AG04450 (cell line): ENCODE measurements around the gene C20orf204. TPM values are rescaled to one million over a fixed set of nuclear protein-coding genes. Genes with fewer than 3 reads are reported as not detected.

Experiments used
- CTCF ChIA-PET: fragments of 300-600, 350-600 bp; formaldehyde crosslinking; extraction: SDS; loops from one replicate; lab custom pipeline; 2022; ENCODE audit warnings: antibody characterized with exemption, inconsistent platforms; lab: Charles Lee
- POLR2A ChIA-PET: fragments of 350-600 bp; formaldehyde crosslinking; extraction: SDS; loops from one replicate; lab custom pipeline; 2021; ENCODE audit warnings: antibody characterized with exemption, inconsistent platforms; lab: Yijun Ruan, JAX
- DNase-seq: peaks from one replicate; pipeline ENCODE4 v3.0.0-alpha.2; 2011; ENCODE audit warnings: low read depth, low spot score
- H3K27ac ChIP-seq: one replicate; pipeline ENCODE4 v1.5.1; 2012; ENCODE audit warnings: low read depth, low read length, control low read depth
- H3K27me3 ChIP-seq: one replicate; pipeline ENCODE4 v1.6.0; 2012; ENCODE audit warnings: low read length; ENCODE audit not compliant: control insufficient read depth, insufficient read depth
- H3K4me3 ChIP-seq: 2 replicates; pipeline ENCODE4 v1.5.1; 2011; ENCODE audit warnings: mild to moderate bottlenecking, low read depth, low read length, control low read depth
- H3K9me3 ChIP-seq: 2 replicates; pipeline ENCODE4 v1.5.1; 2012; ENCODE audit warnings: low read length; ENCODE audit not compliant: control insufficient read depth, insufficient read depth
- polyA plus RNA-seq: library from polyadenylated mRNA; depleted of rRNA; stranded (reverse); fragments of >200 nt; gene quantifications from 2 replicates; pipeline ENCODE4 v1.2.3, GENCODE V29; 2011
- TF ChIP-seq, protein P1 (sequence below): IDR thresholded peaks from 2 replicates; pipeline ENCODE4 v1.5.1; 2011; ENCODE audit warnings: low read depth, low read length, control low read depth, inconsistent platforms

Gene C20orf204
- polyA plus RNA-seq, 1 experiment = 0.01 TPM

DNA sequence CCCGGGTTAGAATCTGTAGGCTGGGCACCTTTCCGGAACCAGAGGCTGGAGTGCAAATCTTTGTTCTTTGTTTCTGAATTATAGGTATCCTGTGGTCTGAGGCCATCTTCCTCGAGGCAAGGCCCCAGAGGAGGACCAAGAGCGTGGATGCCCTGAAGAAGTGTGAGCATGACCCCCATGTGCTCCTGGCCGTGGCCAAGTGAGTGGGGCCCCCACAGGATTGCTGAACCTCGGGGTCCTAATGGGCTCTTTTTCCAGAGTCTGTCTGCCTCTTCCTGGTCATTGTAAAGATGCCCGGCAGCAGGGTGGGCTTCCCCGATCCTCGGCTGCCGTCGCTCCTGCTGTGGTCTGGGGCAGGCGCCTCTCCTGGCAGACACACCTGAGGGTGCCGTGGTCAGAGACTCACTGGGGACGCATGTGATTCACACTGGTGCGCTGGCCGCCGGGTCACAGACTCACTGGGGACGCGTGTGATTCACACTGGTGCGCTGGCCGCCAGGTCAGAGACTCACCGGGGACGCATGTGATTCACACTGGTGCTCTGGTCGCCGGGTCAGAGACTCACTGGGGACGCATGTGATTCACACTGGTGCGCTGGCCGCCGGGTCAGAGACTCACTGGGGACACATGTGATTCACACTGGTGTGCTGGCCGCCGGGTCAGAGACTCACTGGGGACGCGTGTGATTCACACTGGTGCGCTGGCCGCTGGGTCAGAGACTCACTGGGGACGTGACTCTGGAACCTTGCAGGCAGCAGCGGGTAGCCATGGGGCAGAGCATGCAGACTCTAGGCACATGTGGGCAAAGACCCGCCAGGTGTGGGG lies 6.5 kb upstream of the C20orf204 start:
- H3K27ac ChIP-seq = no peak overlapping the region
- TF ChIP-seq, protein P1, sequence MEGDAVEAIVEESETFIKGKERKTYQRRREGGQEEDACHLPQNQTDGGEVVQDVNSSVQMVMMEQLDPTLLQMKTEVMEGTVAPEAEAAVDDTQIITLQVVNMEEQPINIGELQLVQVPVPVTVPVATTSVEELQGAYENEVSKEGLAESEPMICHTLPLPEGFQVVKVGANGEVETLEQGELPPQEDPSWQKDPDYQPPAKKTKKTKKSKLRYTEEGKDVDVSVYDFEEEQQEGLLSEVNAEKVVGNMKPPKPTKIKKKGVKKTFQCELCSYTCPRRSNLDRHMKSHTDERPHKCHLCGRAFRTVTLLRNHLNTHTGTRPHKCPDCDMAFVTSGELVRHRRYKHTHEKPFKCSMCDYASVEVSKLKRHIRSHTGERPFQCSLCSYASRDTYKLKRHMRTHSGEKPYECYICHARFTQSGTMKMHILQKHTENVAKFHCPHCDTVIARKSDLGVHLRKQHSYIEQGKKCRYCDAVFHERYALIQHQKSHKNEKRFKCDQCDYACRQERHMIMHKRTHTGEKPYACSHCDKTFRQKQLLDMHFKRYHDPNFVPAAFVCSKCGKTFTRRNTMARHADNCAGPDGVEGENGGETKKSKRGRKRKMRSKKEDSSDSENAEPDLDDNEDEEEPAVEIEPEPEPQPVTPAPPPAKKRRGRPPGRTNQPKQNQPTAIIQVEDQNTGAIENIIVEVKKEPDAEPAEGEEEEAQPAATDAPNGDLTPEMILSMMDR = no peak
- no peaks in the 10 kb centered on the region; the same call in 1 of the 2 replicates for H3K9me3 ChIP-seq
- ChIA-PET POLR2A (no interaction called here), CTCF (no interaction called here)
- H3K27me3 ChIP-seq = no peaks in the 10 kb centered on the region
- H3K4me3 ChIP-seq = no peak overlapping the region
- DNase-seq = no peak

DNA sequence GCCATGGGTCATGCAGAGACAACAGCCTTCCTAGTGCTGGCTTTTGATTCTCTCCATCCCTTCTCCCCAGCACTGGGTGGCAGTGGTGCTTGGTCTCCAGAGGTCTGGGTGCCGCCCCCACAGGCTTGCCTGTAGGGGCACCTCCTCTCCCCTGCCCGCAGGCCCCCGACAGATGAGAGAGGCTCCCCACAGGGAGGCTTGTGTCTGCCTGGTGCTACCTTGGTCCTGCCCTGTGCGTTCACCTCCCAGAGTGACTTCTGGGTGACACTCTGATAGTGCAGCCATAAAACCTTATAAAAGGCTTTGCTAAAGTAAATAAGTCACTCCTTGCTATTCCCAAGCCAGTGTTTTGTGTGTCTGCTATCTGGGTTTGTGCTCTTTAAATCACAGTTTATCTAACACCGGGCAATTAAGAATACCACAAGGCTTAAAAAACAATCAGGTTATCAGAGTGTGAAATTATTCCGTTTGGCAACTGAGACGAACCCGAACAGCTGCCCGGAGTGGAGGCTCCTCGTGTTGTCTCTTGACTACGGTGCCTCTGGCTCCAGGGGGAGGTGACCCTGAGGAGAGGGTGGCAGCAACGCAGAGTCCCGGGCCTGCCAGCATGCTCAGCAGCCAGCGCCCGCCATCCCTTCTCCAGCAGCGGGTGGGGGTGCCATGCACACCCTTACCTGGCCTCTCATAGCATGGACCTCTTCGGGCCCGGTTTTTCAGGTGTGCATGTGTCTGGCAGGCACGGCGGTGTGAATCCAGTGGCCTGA lies 5.4 kb upstream of the C20orf204 start:
- TF ChIP-seq, protein P1 = no peak
- H3K9me3 ChIP-seq = no peaks in the 10 kb centered on the region; the same call in 1 of the 2 replicates
- H3K4me3 ChIP-seq = no peak overlapping the region
- ChIA-PET POLR2A (no interaction called here), CTCF (no interaction called here)
- no peak for DNase-seq
- no peak overlapping the region for H3K27ac ChIP-seq
- H3K27me3 ChIP-seq = no peaks in the 10 kb centered on the region

DNA sequence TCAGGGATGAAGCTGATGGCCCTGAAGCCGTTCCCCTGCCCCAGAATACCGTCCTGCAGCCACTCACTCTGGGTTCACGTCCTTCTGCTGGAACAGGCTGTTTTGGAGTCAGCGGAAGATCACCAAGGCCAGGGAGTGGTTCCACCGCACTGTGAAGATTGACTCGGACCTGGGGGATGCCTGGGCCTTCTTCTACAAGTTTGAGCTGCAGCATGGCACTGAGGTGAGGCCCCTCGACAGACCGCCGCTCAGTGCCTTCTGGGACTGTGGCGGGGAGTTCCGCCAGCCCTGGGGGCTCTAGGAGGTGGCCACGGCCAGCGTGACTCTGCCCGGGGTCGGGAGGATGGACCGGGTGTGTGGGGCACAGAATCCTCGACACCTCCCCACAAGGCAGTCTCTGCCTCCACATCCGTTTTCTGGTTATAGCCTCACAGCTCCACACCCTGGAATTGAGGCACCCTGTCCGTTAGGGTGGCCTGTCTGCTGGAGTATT lies 4.1 kb upstream of the C20orf204 start:
- H3K4me3 ChIP-seq = no peak overlapping the region
- H3K27me3 ChIP-seq = no peaks in the 10 kb centered on the region
- TF ChIP-seq, protein P1 = no peak
- ChIA-PET CTCF (no interaction called here), POLR2A (no interaction called here)
- no peaks in the 10 kb centered on the region; the same call in 1 of the 2 replicates for H3K9me3 ChIP-seq
- no peak overlapping the region for H3K27ac ChIP-seq
- DNase-seq = no peak

DNA sequence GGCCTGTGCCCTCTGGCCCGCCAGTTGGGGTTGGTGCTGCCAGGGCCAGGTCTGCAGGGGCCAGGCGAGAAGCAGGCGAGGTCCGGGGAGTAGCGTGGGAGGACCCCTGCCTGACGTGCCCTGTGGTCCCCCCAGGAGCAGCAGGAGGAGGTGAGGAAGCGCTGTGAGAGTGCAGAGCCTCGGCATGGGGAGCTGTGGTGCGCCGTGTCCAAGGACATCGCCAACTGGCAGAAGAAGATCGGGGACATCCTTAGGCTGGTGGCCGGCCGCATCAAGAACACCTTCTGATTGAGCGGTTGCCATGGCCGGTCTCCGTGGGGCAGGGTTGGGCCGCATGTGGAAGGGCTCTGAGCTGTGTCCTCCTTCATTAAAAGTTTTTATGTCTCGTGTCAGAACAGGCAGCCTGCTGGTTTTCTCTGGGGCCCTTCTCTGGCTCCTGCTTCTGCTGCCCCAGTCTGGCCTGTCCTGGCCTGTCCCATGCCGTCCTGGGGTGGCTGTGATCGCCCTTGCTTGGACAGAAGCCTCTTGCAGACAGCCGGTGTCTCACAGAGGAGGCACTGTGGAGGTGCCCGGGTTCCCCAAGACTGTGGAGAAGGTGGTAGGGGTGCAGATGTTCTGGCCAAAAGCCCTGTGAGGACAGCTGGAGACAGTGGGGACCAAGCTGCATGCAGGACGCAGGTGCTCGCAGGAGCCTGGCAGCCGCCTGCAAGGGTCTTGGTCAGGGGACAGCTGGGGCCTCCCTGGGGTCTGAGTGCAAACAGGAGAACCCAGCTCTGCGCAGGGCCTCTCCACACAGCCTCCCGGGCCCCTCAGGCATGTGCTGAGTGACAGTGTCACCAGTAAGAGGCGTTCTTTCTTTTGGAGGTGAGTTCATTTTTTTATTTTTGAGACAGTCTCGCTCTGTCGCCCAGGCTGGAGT lies 3.0 kb upstream of the C20orf204 start:
- no peaks in the 10 kb centered on the region; the same call in 1 of the 2 replicates for H3K9me3 ChIP-seq
- DNase-seq = no peak
- H3K4me3 ChIP-seq = no peak overlapping the region
- H3K27ac ChIP-seq = no peak overlapping the region
- H3K27me3 ChIP-seq = peaks cover 8% of the 10 kb centered on the region
- TF ChIP-seq, protein P1 = no peak
- ChIA-PET POLR2A (no interaction called here), CTCF (no interaction called here)
